NCI-H128 (cell line): Measurements from ENCODE around the gene MOCS2.
"Not testable (repeated sequence)": the region's sequence is repeated elsewhere in the genome, so short reads cannot be mapped to it uniquely, and the experiment has no call there.

Source experiments
- DNase-seq: peaks from one replicate; lab custom pipeline; 2025; ENCODE audit not compliant: unreplicated experiment; lab: John Stamatoyannopoulos, UW

Gene MOCS2, protein sequence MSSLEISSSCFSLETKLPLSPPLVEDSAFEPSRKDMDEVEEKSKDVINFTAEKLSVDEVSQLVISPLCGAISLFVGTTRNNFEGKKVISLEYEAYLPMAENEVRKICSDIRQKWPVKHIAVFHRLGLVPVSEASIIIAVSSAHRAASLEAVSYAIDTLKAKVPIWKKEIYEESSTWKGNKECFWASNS

GRCh38 chr5:53109443-53110127 lies at the start of gene MOCS2:
TSS of gene MOCS2 (minus strand) at chr5:53109757. CDS start at chr5:53107174, 2,583 bp downstream.
- DNase-seq: peak; percentile 73

GRCh38 chr5:53151713-53152458 lies 42.3 kb upstream of the MOCS2 start:
- no peak for DNase-seq

DNA sequence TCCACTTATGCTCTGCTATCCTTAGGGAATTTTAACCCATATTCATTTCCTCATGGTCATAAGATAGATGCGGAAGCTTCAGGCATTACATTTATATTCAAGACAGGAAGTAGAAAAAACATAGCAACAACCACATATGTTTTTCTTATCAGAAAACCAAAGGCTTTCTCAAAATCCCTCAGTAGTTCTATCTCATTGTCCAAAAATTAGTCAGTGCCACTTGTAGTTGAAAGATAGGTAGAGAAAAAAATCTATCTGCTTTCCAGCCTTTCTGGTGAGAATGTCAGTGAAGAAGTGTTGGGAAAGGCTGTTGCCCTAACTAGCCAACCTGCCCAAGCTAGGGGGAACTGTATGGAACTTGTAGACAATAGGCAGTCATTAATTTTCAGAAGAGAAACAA lies 23.5 kb upstream of the MOCS2 start:
- no peak for DNase-seq

GRCh38 chr5:53130266-53130665 lies 20.7 kb upstream of the MOCS2 start:
- DNase-seq: no peak

- DNase-seq: no peak
Measured at GRCh38 chr5:53128481-53128880, 18.9 kb upstream of the MOCS2 start.

GRCh38 chr5:53127107-53127506 lies 17.6 kb upstream of the MOCS2 start:
- no peak for DNase-seq

DNA sequence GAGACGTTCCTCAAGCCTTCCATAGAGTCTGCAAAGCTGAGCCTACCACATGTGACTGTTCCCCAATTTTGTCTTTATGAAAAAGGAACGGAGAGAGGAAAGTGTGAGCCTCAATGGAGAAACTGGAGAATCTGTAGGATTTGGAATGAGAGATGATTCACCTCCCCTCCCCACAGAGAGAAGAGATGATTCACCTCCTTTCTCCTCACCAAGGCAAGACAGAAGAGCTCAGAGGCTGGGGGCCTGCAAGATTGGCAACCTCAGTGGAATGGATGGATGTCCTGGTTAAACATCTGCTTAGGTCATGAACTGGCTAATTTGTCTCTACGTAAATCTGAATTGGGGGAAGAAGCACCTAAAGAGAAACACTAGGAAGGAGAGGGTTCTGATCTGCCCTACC lies 17.0 kb upstream of the MOCS2 start:
- no peak for DNase-seq

- no peak for DNase-seq
Measured at GRCh38 chr5:53123702-53124101, 14.1 kb upstream of the MOCS2 start.

- no peak for DNase-seq
Measured at GRCh38 chr5:53120165-53120564, 10.6 kb upstream of the MOCS2 start.

DNA sequence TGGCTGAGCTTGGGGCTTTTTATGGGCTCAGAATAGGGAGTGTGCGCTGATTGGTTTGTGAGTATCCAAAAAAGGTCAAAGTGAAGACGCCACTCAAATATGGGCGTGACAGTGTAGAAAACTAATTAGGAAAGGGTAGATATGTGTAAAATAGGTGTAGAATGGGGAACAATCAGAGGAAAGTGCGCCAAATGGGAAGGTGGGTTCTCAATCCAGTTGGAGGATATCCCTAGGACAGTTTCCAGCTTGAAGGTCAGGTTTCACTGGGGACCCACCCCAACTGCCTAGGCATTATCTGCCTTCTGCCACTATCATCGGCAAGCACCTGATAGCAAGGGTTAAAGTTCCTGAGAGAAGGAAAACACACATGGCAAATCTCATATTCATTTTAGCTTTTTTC lies 9.3 kb upstream of the MOCS2 start:
- DNase-seq: no peak

GRCh38 chr5:53116597-53116996 lies 7.0 kb upstream of the MOCS2 start:
- no peak for DNase-seq

GRCh38 chr5:53114988-53115387 lies 5.4 kb upstream of the MOCS2 start:
- DNase-seq: no peak

DNA sequence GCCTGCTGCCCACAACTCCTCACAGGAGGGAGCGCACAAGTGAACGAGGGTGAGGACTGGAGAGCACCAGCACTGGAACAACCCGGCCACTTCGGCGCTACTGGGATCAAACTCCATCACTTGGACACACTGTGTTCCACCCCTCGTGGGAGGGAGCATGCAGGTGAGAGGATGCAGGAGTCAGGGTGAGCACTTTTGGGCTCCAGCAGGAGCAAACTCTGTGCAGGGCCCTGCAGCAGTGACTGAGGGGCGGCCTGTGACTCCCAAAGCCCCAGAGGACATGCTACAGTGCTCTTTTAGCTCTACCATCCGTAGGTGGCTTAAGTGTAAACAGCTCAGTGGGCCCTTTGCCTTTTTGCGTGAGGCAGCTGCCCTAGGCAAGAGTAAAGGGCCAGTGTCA lies 4.4 kb upstream of the MOCS2 start:
- DNase-seq: no peak

DNA sequence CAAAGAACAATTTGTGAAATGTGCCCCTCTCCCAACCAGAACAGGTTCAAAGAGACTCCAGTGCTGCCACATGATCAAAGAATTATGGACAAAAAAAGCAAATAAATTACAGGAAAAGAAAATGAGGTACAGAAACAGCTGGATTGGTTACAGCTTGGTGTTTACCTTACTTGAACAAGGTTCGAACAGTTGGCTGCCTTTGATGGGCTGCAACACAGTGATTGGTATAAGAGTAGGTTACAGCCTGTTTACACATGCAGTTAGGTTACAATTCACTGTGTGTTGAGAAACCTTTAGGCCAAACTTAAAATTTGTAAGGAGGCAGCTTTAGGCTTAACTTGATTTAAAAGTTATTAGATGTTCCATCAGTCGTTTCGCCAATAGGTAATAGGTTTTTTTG lies 3.4 kb upstream of the MOCS2 start:
- DNase-seq: no peak

DNA sequence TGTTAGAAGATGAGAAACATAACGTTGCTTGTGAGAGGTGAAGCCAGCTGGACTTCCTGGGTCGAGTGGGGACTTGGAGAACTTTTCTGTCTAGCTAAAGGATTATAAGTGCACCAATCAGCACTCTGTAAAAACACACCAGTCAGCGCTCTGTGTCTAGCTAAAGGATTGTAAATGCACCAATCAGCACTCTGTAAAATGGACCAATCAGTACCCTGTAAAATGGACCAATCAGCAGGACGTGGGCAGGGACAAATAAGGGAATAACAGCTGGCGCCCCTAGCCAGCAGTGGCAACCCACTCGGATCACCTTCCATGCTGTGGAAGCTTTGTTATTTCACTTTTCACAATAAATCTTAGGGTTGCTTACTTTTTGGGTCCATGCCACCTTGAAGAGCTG lies 2.8 kb upstream of the MOCS2 start:
- DNase-seq: not testable (repeated sequence)

- no peak for DNase-seq
Measured at GRCh38 chr5:53111139-53111538, 1.6 kb upstream of the MOCS2 start.

DNA sequence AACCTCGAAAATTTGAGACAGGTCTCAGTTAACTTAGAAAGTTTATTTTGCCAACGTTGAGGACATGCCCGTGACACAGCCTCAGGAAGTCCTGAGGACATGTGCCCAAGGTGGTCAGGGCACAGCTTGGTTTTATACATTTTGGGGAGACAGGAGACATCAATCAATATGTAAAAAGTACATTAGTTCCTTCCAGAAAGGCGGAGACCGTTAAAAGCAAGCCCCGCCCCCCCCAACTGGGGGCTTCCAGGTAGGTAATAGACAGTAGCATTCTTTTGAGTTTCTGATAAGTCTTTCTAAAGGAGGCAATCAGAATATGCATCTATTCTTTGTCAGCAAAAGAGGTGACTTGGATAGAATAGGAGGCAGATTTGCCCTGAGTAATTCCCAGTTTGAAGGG lies 599 bp upstream of the MOCS2 start:
- no peak for DNase-seq

DNA sequence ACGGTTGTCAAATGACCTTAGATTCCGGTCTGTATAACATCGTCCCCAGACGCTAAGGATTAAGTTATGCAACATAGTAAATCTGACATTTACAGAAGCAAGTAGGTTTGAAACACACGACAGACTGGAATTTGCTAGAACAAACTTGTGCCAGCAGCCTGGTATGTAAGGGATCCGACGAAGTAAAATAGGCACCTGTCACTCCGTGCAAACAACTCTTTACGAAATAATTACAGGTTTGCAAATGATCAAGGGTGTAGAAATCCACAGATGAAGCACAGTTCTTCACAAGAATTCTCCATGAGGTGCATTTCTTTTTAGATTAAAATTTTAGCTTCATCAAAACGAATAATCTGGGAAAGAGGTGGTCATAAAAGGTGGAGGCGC lies 508 bp downstream of the MOCS2 start:
- DNase-seq: no peak

DNA sequence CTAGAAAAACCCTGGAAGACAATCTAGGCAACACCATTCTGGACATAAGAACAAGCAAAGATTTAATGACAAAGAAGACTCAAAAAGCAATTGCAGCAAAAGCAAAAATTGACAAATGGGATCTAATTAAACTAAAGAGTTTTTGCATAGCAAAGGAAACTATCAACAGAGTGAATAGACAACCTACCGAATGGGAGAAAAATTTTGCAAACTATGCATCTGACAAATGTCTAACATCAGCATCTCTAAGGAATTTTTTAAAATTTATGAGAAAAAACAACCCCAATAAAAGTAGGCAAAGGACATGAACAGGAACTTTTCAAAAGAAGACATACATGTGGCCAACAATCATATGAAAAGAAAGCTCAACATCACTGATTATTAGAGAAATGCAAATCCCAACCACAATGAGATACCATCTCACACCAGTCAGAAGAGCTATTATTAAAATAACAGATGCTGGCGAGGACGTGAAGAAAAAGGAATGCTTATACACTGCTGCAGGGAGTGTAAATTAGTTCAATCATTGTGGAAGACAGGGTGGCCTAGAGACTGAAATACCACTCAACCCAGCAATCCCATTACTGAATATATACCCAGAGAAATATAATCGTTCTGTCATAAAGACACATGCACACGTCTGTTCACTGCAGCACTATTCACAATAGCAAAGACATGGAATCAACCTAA lies 3.8 kb downstream of the MOCS2 start:
- no peak for DNase-seq

GRCh38 chr5:53100606-53101005 lies 9.0 kb downstream of the MOCS2 start:
- no peak for DNase-seq

- no peak for DNase-seq
Measured at GRCh38 chr5:53099546-53099945, 10.0 kb downstream of the MOCS2 start.
